Measurements from ENCODE around the gene IFT27. TPM values are rescaled to one million over a fixed set of nuclear protein-coding genes. Genes with fewer than 3 reads are reported as not detected.

IFT27 gene
- total RNA-seq, 1 experiment from 2014 or later = 8.3 TPM

- POLR2A ChIA-PET = no interaction called here
- H3K9me3 ChIP-seq = no peaks in the 10 kb centered on the region
- no peaks in the 10 kb centered on the region for H3K4me1 Mint-ChIP-seq (ENCODE audit: low read depth, unreplicated experiment)
- peaks cover 3% of the 10 kb centered on the region for H3K27me3 ChIP-seq (replicated peaks; ENCODE audit: control insufficient read depth, insufficient read depth, low read length)
- no peak overlapping the region for H3K4me3 Mint-ChIP-seq (ENCODE audit: unreplicated experiment)
- no peaks in the 10 kb centered on the region for H3K36me3 Mint-ChIP-seq (ENCODE audit: insufficient read depth, unreplicated experiment)
- no TSS peak for BruUV-seq (replicated peaks)
- no peak overlapping the region for H3K27ac Mint-ChIP-seq (ENCODE audit: unreplicated experiment)
- DNase-seq = no peak
- CTCF ChIA-PET = no interaction called here
- H3K4me1 ChIP-seq = no peaks in the 10 kb centered on the region
- no peaks in the 10 kb centered on the region for H3K9me3 Mint-ChIP-seq (ENCODE audit: unreplicated experiment)
- H3K27me3 Mint-ChIP-seq (ENCODE audit: insufficient read depth, unreplicated experiment) = peaks cover 53% of the 10 kb centered on the region
- no peak overlapping the region for H3K4me3 ChIP-seq (ENCODE audit: low read depth, low read length)
- no peaks in the 10 kb centered on the region for H3K36me3 ChIP-seq (ENCODE audit: control insufficient read depth, insufficient read depth, low read length)
- no peak for TF ChIP-seq CTCF (IDR thresholded peaks at IDR 0.05; ENCODE audit: insufficient read depth in 1 of 2, low read depth in 1 of 2, low read length in 1 of 2, severe bottlenecking in 1 of 2, unreplicated experiment in 1 of 2)
- intact Hi-C loops (cut with micrococcal nuclease; ENCODE audit: unreplicated experiment) = no loop called here
These were observed 41.6 kb upstream of the IFT27 start for GRCh38 chr22:36817525-36817848.

DNA sequence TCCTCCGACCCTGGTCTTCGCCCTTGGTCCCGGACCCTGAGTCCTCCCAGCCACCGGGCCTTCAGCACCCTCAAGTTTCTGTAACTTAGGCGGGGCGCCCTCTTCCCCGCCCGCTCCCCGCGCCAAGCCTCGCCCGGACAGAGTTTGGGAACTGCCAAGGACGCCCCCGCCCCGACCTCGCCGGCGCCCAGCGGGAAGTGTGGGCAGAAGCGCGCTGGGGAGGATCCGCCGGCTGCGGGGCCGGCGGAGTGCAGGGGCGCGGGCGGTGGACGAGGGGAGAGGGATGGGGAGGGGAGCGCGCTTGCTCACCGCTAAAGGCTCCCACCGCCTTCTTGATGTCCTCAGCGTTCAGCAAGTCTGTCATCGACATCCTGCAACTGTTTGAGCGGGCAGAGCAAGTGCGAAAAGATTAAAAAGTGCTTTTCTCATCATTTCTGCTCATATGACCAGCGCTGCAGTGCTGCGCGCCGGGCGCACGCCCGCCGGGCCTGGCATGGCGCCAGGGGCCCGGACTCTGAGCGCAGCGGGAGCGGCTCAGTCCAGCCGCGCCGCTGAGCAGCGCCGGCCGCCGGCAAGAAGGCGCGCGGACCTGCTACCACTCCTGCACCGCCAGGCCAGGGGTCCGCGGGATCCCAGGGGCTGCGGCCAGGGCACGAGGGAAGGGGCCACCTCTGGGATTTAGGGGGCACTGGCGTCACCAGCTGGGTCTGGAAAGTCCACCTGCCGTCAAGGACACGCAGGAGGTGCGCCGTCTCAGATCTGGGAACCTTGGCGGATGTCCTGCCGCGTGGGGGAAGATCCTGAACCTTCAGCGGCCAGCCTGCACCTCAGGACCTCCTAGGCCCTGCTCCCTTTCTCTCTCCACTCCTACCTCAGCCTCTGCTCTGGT, 41.0 kb upstream of the IFT27 start, which contains the start of gene PVALB:
PVALB (minus strand) TSS at position 400 of the 889 bp plus-strand sequence; CDS start at position 370, 30 bp downstream.
- Mint-ChIP-seq H3K4me3 (ENCODE audit: unreplicated experiment) (no peak within 1 kb of the TSS), H3K27ac (ENCODE audit: unreplicated experiment) (no peak within 1 kb of the TSS), H3K36me3 (ENCODE audit: insufficient read depth, unreplicated experiment) (no peaks in the 10 kb centered on the region), H3K4me1 (ENCODE audit: low read depth, unreplicated experiment) (no peaks in the 10 kb centered on the region), H3K27me3 (ENCODE audit: insufficient read depth, unreplicated experiment) (peaks cover 53% of the 10 kb centered on the region), H3K9me3 (ENCODE audit: unreplicated experiment) (no peaks in the 10 kb centered on the region)
- ChIA-PET POLR2A (no interaction called here), CTCF (no interaction called here)
- Histone ChIP-seq H3K4me1 (no peaks in the 10 kb centered on the region), H3K4me3 (ENCODE audit: low read depth, low read length) (no peak within 1 kb of the TSS), H3K27me3 (replicated peaks; ENCODE audit: control insufficient read depth, insufficient read depth, low read length) (peaks cover 3% of the 10 kb centered on the region), H3K9me3 (no peaks in the 10 kb centered on the region), H3K36me3 (ENCODE audit: control insufficient read depth, insufficient read depth, low read length) (no peaks in the 10 kb centered on the region)
- no peak for TF ChIP-seq CTCF (IDR thresholded peaks at IDR 0.05; ENCODE audit: insufficient read depth in 1 of 2, low read depth in 1 of 2, low read length in 1 of 2, severe bottlenecking in 1 of 2, unreplicated experiment in 1 of 2)
- intact Hi-C loops (cut with micrococcal nuclease; ENCODE audit: unreplicated experiment) = no loop called here
- DNase-seq = no peak
- no TSS peak for BruUV-seq (replicated peaks)

DNA sequence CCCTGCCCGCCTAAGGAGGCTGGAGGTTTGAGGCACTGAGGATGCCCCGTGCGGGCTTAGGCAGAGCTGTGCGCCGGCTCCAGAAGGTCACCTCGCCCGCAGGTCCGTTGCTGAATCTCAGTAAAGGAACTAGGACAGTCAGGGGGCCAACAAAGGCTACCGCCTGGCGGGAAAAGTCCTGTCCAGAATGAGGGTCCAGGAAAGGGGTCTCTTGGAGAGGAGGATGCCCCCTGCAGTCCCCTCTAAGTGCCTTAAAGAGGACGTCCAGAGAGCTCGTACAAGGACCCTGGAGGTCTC, 40.4 kb upstream of the IFT27 start:
- no TSS peak for BruUV-seq (replicated peaks)
- TF ChIP-seq CTCF (IDR thresholded peaks at IDR 0.05; ENCODE audit: insufficient read depth in 1 of 2, low read depth in 1 of 2, low read length in 1 of 2, severe bottlenecking in 1 of 2, unreplicated experiment in 1 of 2) = no peak
- Mint-ChIP-seq H3K27ac (ENCODE audit: unreplicated experiment) (no peak overlapping the region), H3K9me3 (ENCODE audit: unreplicated experiment) (no peaks in the 10 kb centered on the region), H3K4me3 (ENCODE audit: unreplicated experiment) (no peak overlapping the region), H3K27me3 (ENCODE audit: insufficient read depth, unreplicated experiment) (peaks cover 53% of the 10 kb centered on the region), H3K4me1 (ENCODE audit: low read depth, unreplicated experiment) (no peaks in the 10 kb centered on the region), H3K36me3 (ENCODE audit: insufficient read depth, unreplicated experiment) (no peaks in the 10 kb centered on the region)
- ChIA-PET CTCF (no interaction called here), POLR2A (no interaction called here)
- Histone ChIP-seq H3K9me3 (no peaks in the 10 kb centered on the region), H3K36me3 (ENCODE audit: control insufficient read depth, insufficient read depth, low read length) (no peaks in the 10 kb centered on the region), H3K4me1 (no peaks in the 10 kb centered on the region), H3K4me3 (ENCODE audit: low read depth, low read length) (no peak overlapping the region), H3K27me3 (replicated peaks; ENCODE audit: control insufficient read depth, insufficient read depth, low read length) (peaks cover 2% of the 10 kb centered on the region)
- DNase-seq = no peak
- intact Hi-C loops (cut with micrococcal nuclease; ENCODE audit: unreplicated experiment) = no loop called here

Measured in Caco-2 (cell line).